Osteoblast (primary cell): ENCODE measurements around the gene DAB2. TPM values are rescaled to one million over a fixed set of nuclear protein-coding genes. Genes with fewer than 3 reads are reported as not detected.

ENCODE experiments used
- DNase-seq: peaks from one replicate; pipeline ENCODE4 v3.0.0; 2011; ENCODE audit warnings: low spot score, mixed read lengths; ENCODE audit not compliant: insufficient read length; ENCODE audit errors: missing footprints
- H2AFZ ChIP-seq: 2 replicates; pipeline ENCODE4 v1.6.0; 2011; ENCODE audit warnings: mild to moderate bottlenecking, low read length
- H3K27ac ChIP-seq: 2 replicates; pipeline ENCODE4 v1.5.1; 2011; ENCODE audit warnings: mild to moderate bottlenecking, low read depth, low read length, moderate library complexity
- H3K27me3 ChIP-seq: 2 replicates; pipeline ENCODE4 v1.6.0; 2012; ENCODE audit warnings: mild to moderate bottlenecking, control low read depth, inconsistent platforms, low read length, moderate library complexity; ENCODE audit not compliant: insufficient read depth
- H3K36me3 ChIP-seq: 2 replicates; pipeline ENCODE4 v1.5.1; 2011; ENCODE audit warnings: mild to moderate bottlenecking, low read length, control low read depth, moderate library complexity; ENCODE audit not compliant: insufficient read depth
- H3K4me1 ChIP-seq: 2 replicates; pipeline ENCODE4 v1.5.1; 2011; ENCODE audit warnings: mild to moderate bottlenecking, low read length, control low read depth, moderate library complexity; ENCODE audit not compliant: insufficient read depth
- H3K4me2 ChIP-seq: 2 replicates; pipeline ENCODE4 v1.6.0; 2011; ENCODE audit warnings: mild to moderate bottlenecking, low read length; ENCODE audit not compliant: insufficient read depth
- H3K4me3 ChIP-seq: fragments of 200-600 bp; sonication (generic); 3 replicates; pipeline ENCODE4 v1.5.1; 2012; ENCODE audit warnings: mild to moderate bottlenecking, low read length, inconsistent platforms; ENCODE audit not compliant: insufficient read depth
- H3K79me2 ChIP-seq: 2 replicates; pipeline ENCODE4 v1.6.0; 2012; ENCODE audit warnings: mild to moderate bottlenecking, low read length, control low read depth, inconsistent platforms; ENCODE audit not compliant: insufficient read depth
- H3K9me3 ChIP-seq: 2 replicates; pipeline ENCODE4 v1.5.1; 2011; ENCODE audit warnings: low read depth, low read length, control low read depth
- H4K20me1 ChIP-seq: 2 replicates; pipeline ENCODE4 v1.6.0; 2012; ENCODE audit warnings: mild to moderate bottlenecking, low read length, control low read depth; ENCODE audit not compliant: insufficient read depth
- total RNA-seq: library from RNA; depleted of rRNA; stranded (reverse); fragments of >200 nt; gene quantifications from 2 replicates; pipeline ENCODE4 v1.2.3, GENCODE V29; 2012
- TF ChIP-seq, protein P1 (sequence below): IDR thresholded peaks from 2 replicates; pipeline ENCODE4 v1.5.1; 2011; ENCODE audit warnings: mild to moderate bottlenecking, low read depth, low read length, moderate library complexity; ENCODE audit errors: extremely low read depth

Gene DAB2
- total RNA-seq, 1 donor = 296 TPM

GRCh38 chr5:39461007-39461682 is 36.4 kb upstream of the DAB2 start:
- H3K27me3 ChIP-seq = no peaks in the 10 kb centered on the region
- H3K9me3 ChIP-seq = no peaks in the 10 kb centered on the region
- DNase-seq = no peak
- no peaks in the 10 kb centered on the region for H3K36me3 ChIP-seq
- H3K4me1 ChIP-seq = peaks cover 25% of the 10 kb centered on the region
- no peak overlapping the region for H3K4me2 ChIP-seq
- H2AFZ ChIP-seq = peak overlapping the region; percentile 40
- H4K20me1 ChIP-seq = no peaks in the 10 kb centered on the region
- TF ChIP-seq, protein P1, sequence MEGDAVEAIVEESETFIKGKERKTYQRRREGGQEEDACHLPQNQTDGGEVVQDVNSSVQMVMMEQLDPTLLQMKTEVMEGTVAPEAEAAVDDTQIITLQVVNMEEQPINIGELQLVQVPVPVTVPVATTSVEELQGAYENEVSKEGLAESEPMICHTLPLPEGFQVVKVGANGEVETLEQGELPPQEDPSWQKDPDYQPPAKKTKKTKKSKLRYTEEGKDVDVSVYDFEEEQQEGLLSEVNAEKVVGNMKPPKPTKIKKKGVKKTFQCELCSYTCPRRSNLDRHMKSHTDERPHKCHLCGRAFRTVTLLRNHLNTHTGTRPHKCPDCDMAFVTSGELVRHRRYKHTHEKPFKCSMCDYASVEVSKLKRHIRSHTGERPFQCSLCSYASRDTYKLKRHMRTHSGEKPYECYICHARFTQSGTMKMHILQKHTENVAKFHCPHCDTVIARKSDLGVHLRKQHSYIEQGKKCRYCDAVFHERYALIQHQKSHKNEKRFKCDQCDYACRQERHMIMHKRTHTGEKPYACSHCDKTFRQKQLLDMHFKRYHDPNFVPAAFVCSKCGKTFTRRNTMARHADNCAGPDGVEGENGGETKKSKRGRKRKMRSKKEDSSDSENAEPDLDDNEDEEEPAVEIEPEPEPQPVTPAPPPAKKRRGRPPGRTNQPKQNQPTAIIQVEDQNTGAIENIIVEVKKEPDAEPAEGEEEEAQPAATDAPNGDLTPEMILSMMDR = no peak
- no peak overlapping the region for H3K4me3 ChIP-seq
- no peak overlapping the region for H3K27ac ChIP-seq
- no peaks in the 10 kb centered on the region for H3K79me2 ChIP-seq

- no peak overlapping the region for H3K4me3 ChIP-seq
- no peaks in the 10 kb centered on the region for H3K9me3 ChIP-seq
- H4K20me1 ChIP-seq = no peaks in the 10 kb centered on the region
- H3K27me3 ChIP-seq = no peaks in the 10 kb centered on the region
- H3K4me1 ChIP-seq = peaks cover 24% of the 10 kb centered on the region
- H3K36me3 ChIP-seq = no peaks in the 10 kb centered on the region
- H3K79me2 ChIP-seq = no peaks in the 10 kb centered on the region
- no peak overlapping the region for H3K27ac ChIP-seq
- no peak overlapping the region for H2AFZ ChIP-seq
- TF ChIP-seq, protein P1 = no peak
- no peak for DNase-seq
- no peak overlapping the region for H3K4me2 ChIP-seq
Observed at GRCh38 chr5:39459907-39460306, 35.1 kb upstream of the DAB2 start.

GRCh38 chr5:39459071-39459470 is 34.3 kb upstream of the DAB2 start:
- H3K27ac ChIP-seq = no peak overlapping the region

DNA sequence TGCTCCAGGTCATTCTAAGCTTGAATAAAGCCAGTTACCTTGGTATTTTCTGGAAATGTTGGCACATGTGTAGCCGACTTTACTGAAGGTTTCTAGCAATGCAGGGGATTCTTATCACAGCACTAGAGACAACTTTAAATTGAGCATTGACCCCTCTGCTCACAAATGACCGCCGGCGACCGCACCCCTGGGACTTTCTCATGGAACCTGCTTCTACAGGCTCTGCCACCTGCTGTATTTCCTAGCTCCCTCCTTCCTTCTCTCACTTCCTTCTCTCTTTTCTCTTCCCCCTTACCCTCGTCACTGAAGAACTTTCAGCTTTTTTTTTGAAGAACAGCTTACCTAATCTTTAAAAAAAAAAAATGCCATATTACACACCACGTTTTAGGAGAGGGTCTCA is 30.9 kb upstream of the DAB2 start:
- Histone ChIP-seq H3K79me2 (no peaks in the 10 kb centered on the region), H3K36me3 (no peaks in the 10 kb centered on the region), H3K4me2 (no peak overlapping the region), H3K27me3 (no peaks in the 10 kb centered on the region), H4K20me1 (no peaks in the 10 kb centered on the region), H3K4me1 (peaks cover 28% of the 10 kb centered on the region), H2AFZ (no peak overlapping the region), H3K27ac (no peak overlapping the region), H3K4me3 (no peak overlapping the region), H3K9me3 (no peaks in the 10 kb centered on the region)
- TF ChIP-seq, protein P1 = no peak
- no peak for DNase-seq

More at GRCh38 chr5:39459071-39459470, 34.3 kb upstream of the DAB2 start:
- Histone ChIP-seq H3K36me3 (no peaks in the 10 kb centered on the region), H3K4me1 (peaks cover 16% of the 10 kb centered on the region), H4K20me1 (no peaks in the 10 kb centered on the region), H3K79me2 (no peaks in the 10 kb centered on the region), H3K4me2 (no peak overlapping the region), H3K4me3 (no peak overlapping the region), H2AFZ (no peak overlapping the region), H3K27me3 (no peaks in the 10 kb centered on the region), H3K9me3 (no peaks in the 10 kb centered on the region)
- TF ChIP-seq, protein P1 = no peak
- peak; percentile 17 for DNase-seq
